G401.6 (cell line): ENCODE results near the gene DNASE1L2.

Experiments
- FAIRE-seq: peaks from 2 replicates; lab custom pipeline; 2012; peaks lifted over from hg19 to GRCh38; lab: Jason Lieb, UNC

The DNASE1L2 gene

DNA sequence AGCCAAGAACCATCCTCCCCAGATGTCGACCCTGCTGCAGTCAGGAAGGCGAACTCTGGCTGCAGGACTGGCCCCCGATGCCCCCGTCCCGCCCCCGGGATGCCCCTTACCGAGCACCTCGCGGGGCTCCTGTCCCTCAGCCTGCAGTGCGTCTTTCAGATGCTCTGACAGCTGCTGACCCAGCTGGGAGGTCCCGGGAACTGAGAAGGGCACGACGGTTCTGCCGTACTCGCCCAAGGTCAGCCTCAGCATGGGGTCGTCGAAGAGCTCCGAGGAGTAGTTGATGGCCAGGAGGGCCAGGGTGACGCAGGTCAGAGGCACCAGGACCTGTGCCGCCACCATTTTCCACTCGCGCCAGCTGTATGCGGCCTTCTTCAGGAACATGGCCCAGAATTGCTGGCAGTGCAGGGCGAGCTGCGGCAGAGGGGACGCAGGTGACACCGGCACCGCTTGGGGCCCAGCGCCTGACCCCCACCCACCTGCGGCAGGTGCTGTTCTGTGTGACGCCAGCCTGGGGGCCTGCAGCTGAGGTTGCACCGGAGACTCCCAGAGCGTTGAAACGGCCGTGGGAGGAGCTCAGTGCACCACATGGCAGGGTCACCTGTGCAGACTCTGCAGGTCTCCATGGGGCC is 51.8 kb downstream of the DNASE1L2 start:
- FAIRE-seq: no peak
